ENCODE measurements around the gene HESX1. TPM values are rescaled to one million over a fixed set of nuclear protein-coding genes. Genes with fewer than 3 reads are reported as not detected.

HESX1 gene
- total and polyA plus RNA-seq, 2 experiments from 2014 or later: 21.1 to 56.7 TPM

GRCh38 chr3:57176045-57176444 lies 23.7 kb downstream of the HESX1 start (continued):
- no peak for TF ChIP-seq ZNF462 (CRISPR knock-in tag; IDR thresholded peaks at IDR 0.05)
- no peak for TF ChIP-seq CREB1 (CRISPR knock-in tag; IDR thresholded peaks at IDR 0.05; ENCODE audit: low read depth)

GRCh38 chr3:57173687-57174086 lies 26.1 kb downstream of the HESX1 start:
- H3K27ac ChIP-seq (ENCODE audit: low read depth): no peak overlapping the region
- H3K27me3 ChIP-seq (ENCODE audit: insufficient read depth): no peaks in the 10 kb centered on the region
- H3K4me2 ChIP-seq: no peak overlapping the region
- H3K36me3 ChIP-seq (ENCODE audit: insufficient read depth): no peaks in the 10 kb centered on the region
- Mint-ChIP-seq H3K4me1 (peaks cover 19% of the 10 kb centered on the region), H3K27me3 (ENCODE audit: insufficient read depth, low read depth, poor library complexity) (peaks cover 9% of the 10 kb centered on the region), H3K36me3 (ENCODE audit: low read depth) (no peaks in the 10 kb centered on the region; the same call in 2 of the 3 replicates), H3K9me3 (no peaks in the 10 kb centered on the region), H3K27ac (peak overlapping the region; percentile 33; the same call in 1 of the 2 replicates), H3K4me3 (no peak overlapping the region; the same call in 2 of the 3 replicates)
- peaks cover 5% of the 10 kb centered on the region; the same call in 1 of the 2 replicates for H3K4me1 ChIP-seq (ENCODE audit: insufficient read depth)
- H3K4me3 ChIP-seq: no peak overlapping the region
- H3K79me2 ChIP-seq (replicated peaks; ENCODE audit: insufficient read depth): no peaks in the 10 kb centered on the region
- DNase-seq (ENCODE audit: low spot score) (no peak), ATAC-seq (no peak)
- TF ChIP-seq ETS1 (IDR thresholded peaks at IDR 0.05) (no peak), CREB1 (CRISPR knock-in tag; IDR thresholded peaks at IDR 0.05; ENCODE audit: low read depth) (no peak), JUNB (IDR thresholded peaks at IDR 0.05; ENCODE audit: unreplicated experiment) (no peak)
- no peaks in the 10 kb centered on the region; the same call in 1 of the 2 replicates for H3F3A ChIP-seq (replicated peaks; ENCODE audit: low read depth)
- H2AFZ ChIP-seq: peak overlapping the region; percentile 92
- H4K20me1 ChIP-seq (replicated peaks; ENCODE audit: insufficient read depth): no peaks in the 10 kb centered on the region
- no peaks in the 10 kb centered on the region for H3K9me2 ChIP-seq (ENCODE audit: insufficient read depth)

Measured in GM23338 (cell line).